ENCODE measurements around the gene MAP3K21. TPM values are rescaled to one million over a fixed set of nuclear protein-coding genes. Genes with fewer than 3 reads are reported as not detected.

MAP3K21 gene
- total and polyA plus RNA-seq, 2 of the 8 experiments (the other 6 are each of a cell fraction or from before 2014, with no cell fraction given), result 21.2 to 21.8 TPM

DNA sequence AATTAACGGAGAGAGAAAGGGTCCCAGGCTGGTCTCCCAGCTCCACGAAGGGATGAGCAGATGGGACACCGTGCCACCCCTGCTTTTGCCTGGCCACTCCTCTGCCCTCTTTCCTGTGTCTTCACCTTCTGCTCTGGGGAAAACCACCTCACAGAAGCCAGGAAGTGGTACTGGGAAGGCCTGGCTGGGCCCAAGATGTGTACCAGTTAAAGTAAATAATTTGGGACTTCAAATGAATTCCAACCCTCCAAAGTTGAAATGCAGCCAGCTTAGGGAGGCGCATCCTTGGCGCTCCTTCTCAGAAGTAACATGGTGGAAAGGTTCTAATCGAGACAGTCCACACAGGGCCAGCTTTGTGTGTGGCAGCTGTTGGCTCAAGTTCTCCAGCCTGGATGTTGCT, 45.7 kb downstream of the MAP3K21 start:
- Histone ChIP-seq H3K4me1 (replicated peaks in 1 of 4; ENCODE audit: control insufficient read depth in 3 of 4, insufficient read depth in 4 of 4, low read length in 3 of 4) (peaks cover under 1 to 10% (median 7%) of the 10 kb centered on the region in 4 experiments; a peak in 3 of 7 replicates), H3K27ac (ENCODE audit: low read depth, low read length) (no peak overlapping the region), H3K56ac (replicated peaks; ENCODE audit: insufficient read length, low read depth, low read length) (no peak overlapping the region), H3K14ac (ENCODE audit: insufficient read length) (no peak overlapping the region), H2BK20ac (ENCODE audit: low read length) (no peak overlapping the region), H3K4me3 (ENCODE audit: extremely low read depth in 1 of 4, insufficient read depth in 2 of 4, low read depth in 3 of 4, low read length in 4 of 4) (no peak overlapping the region), H4K91ac (replicated peaks; ENCODE audit: insufficient read length, low read length) (no peak overlapping the region), H2BK5ac (ENCODE audit: low read depth, low read length) (no peak overlapping the region), H4K20me1 (replicated peaks in 1 of 2; ENCODE audit: control insufficient read depth in 1 of 2, insufficient read depth in 2 of 2, low read length in 2 of 2) (no peaks in the 10 kb centered on the region), H2AK5ac (ENCODE audit: low read depth, low read length) (no peak overlapping the region), H3K9ac (replicated peaks in 1 of 4; ENCODE audit: extremely low read depth in 1 of 4, low read depth in 3 of 4, low read length in 3 of 4) (no peak overlapping the region), H3K9me3 (ENCODE audit: insufficient read depth in 2 of 2, low read depth in 1 of 2, low read length in 1 of 2) (no peaks in the 10 kb centered on the region), H3K23me2 (ENCODE audit: low read depth, low read length) (no peaks in the 10 kb centered on the region; the same call in 1 of the 2 replicates), H3K36me3 (ENCODE audit: control insufficient read depth in 2 of 4, insufficient read depth in 4 of 4, low read length in 3 of 4) (peaks cover 0 to 6% (median 3%) of the 10 kb centered on the region in 4 experiments; a peak in 3 of 8 replicates), H4K5ac (ENCODE audit: insufficient read length, low read depth, low read length) (no peak overlapping the region), H3K79me2 (ENCODE audit: control insufficient read depth in 1 of 2, insufficient read depth in 2 of 2, low read length in 2 of 2) (0 out of 4 replicates have a peak, but pooled peaks cover 0 to 6% of the 10 kb centered on the region in 2 experiments), H3K18ac (ENCODE audit: extremely low read depth, low read length) (no peak overlapping the region), H3K27me3 (replicated peaks in 1 of 4; ENCODE audit: control insufficient read depth in 3 of 4, extremely low read depth in 1 of 4, insufficient read depth in 3 of 4, low read length in 3 of 4) (no peaks in the 10 kb centered on the region), H2BK120ac (replicated peaks; ENCODE audit: low read depth, low read length) (no peak overlapping the region), H3K4me2 (ENCODE audit: insufficient read depth in 1 of 2, low read depth in 2 of 2, low read length in 2 of 2) (no peak overlapping the region), H3K4ac (replicated peaks; ENCODE audit: insufficient read length, low read depth, low read length) (no peak overlapping the region), H2BK12ac (ENCODE audit: low read depth, low read length) (no peak overlapping the region), H3K23ac (ENCODE audit: insufficient read length) (no peak overlapping the region), H2AFZ (ENCODE audit: low read length) (no peak overlapping the region), H2BK15ac (ENCODE audit: low read length) (no peak overlapping the region), H4K8ac (ENCODE audit: extremely low read depth, insufficient read depth, low read length) (no peak overlapping the region), H3K79me1 (ENCODE audit: low read depth, low read length) (no peaks in the 10 kb centered on the region)
- FAIRE-seq (no peak), DNase-seq (ENCODE audit: low read depth in 1 of 2, low spot score in 2 of 2) (no peak)
- ChIA-PET CTCF (ENCODE audit: partially characterized antibody) (interaction anchor here (0.9 to 1.8 kb wide), 6 partner anchors 9 to 752 kb away, joined by 3 to 14 read pairs (median 4); no protein-coding TSS in a partner anchor), POLR2A (ENCODE audit: partially characterized antibody) (no interaction called here)
- 85% methylated on average over 6 of the region's 6 CpGs; no CpG with 5 or more reads in 1 of the 2 experiments for WGBS, 2 experiments (ENCODE audit: extremely low coverage in 1 of 2, insufficient coverage in 1 of 2, insufficient read length in 1 of 2, insufficient replicate concordance in 2 of 2, low coverage in 1 of 2, low lambda C conversion rate in 2 of 2, missing lambda C conversion rate in 1 of 2)
- TF ChIP-seq SP2 (IDR thresholded peaks at IDR 0.05; ENCODE audit: low read length) (no peak), MAFK (IDR thresholded peaks at IDR 0.05; ENCODE audit: low read depth, low read length) (no peak), RNF2 (IDR thresholded peaks at IDR 0.05; ENCODE audit: borderline replicate concordance, low read depth, low read length, missing control alignments, poor library complexity, severe bottlenecking) (no peak), SP1 (IDR thresholded peaks at IDR 0.05; ENCODE audit: low read depth, low read length) (no peak), KDM4A (IDR thresholded peaks at IDR 0.05; ENCODE audit: low read depth, low read length, severe bottlenecking) (no peak), HDAC2 (IDR thresholded peaks at IDR 0.05; ENCODE audit: borderline replicate concordance in 1 of 2, low read depth in 2 of 2, low read length in 2 of 2) (no peak), JUN (IDR thresholded peaks at IDR 0.05; ENCODE audit: low read depth, low read length) (no peak), POU5F1 (IDR thresholded peaks at IDR 0.05; ENCODE audit: low read depth, low read length) (no peak), CREB1 (IDR thresholded peaks at IDR 0.05) (no peak), TAF7 (optimal IDR thresholded peaks at IDR 0.05; ENCODE audit: borderline replicate concordance, low read depth, low read length) (no peak)
- TF ChIP-seq, protein P1, sequence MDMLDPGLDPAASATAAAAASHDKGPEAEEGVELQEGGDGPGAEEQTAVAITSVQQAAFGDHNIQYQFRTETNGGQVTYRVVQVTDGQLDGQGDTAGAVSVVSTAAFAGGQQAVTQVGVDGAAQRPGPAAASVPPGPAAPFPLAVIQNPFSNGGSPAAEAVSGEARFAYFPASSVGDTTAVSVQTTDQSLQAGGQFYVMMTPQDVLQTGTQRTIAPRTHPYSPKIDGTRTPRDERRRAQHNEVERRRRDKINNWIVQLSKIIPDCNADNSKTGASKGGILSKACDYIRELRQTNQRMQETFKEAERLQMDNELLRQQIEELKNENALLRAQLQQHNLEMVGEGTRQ (IDR thresholded peaks at IDR 0.05; ENCODE audit: low read length), result no peak

Data from H1 (cell line).